GM12874 (cell line): ENCODE measurements around the gene SPATA31D3.
"Not testable (repeated sequence)": the region's sequence is repeated elsewhere in the genome, so short reads cannot be mapped to it uniquely, and the experiment has no call there.

Experiments
- CTCF ChIP-seq: IDR thresholded peaks from 2 replicates; pipeline ENCODE4 v1.5.1; 2011; ENCODE audit warnings: low read depth, mild to moderate bottlenecking, control low read depth, low read length, moderate library complexity; ENCODE audit not compliant: insufficient read depth

Gene SPATA31D3

GRCh38 chr9:81986051-81986450, 42.8 kb downstream of the SPATA31D3 start:
- no peak for TF ChIP-seq CTCF

- not testable (repeated sequence) for TF ChIP-seq CTCF
These were observed 45.2 kb downstream of the SPATA31D3 start, which contains the start of gene SPATA31D1 for GRCh38 chr9:81988472-81988871. Gene SPATA31D1 (plus strand): TSS chr9:81988772. CDS start chr9:81988819, 47 bp downstream.

DNA sequence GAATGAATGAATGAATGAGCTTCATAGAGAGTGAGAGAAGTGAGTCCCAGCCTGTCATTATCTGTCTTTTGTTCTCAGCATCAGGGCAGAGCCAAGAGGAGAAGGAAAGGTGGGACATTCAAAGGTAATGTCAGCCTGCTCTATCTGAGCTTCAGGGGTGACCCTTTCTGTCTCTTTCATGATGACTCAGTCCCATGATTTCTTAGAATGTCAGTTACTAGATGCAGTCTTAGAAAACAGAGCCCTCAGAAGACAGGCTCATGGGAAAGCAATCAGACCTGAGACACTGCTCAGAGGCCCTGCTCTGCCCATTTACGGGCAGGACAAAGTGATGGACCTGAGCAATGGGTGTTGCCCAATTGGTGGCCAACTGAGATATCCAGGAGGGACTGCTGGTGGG, 46.4 kb downstream of the SPATA31D3 start:
- TF ChIP-seq CTCF = no peak

GRCh38 chr9:81993656-81994055, 50.4 kb downstream of the SPATA31D3 start:
- TF ChIP-seq CTCF = no peak
